A673 (cell line): ENCODE results near the gene ABI3BP.

ENCODE experiments used
- EZH2 ChIP-seq: fragments of 200-600 bp; sonication (generic); IDR thresholded peaks from 2 replicates; pipeline ENCODE4 v1.6.1; 2017; ENCODE audit warnings: borderline replicate concordance, low read depth, mild to moderate bottlenecking, mixed read lengths, antibody characterized with exemption, low read length; ENCODE audit not compliant: poor library complexity, severe bottlenecking
- TF ChIP-seq, protein P1 (sequence below): fragments of 300-800, 200-600 bp; sonication (generic); conservative IDR thresholded peaks from 2 replicates; pipeline ENCODE4 v1.5.1; 2017; ENCODE audit warnings: low read depth, mild to moderate bottlenecking, antibody characterized with exemption, low read length, moderate library complexity, mixed read lengths

DNA sequence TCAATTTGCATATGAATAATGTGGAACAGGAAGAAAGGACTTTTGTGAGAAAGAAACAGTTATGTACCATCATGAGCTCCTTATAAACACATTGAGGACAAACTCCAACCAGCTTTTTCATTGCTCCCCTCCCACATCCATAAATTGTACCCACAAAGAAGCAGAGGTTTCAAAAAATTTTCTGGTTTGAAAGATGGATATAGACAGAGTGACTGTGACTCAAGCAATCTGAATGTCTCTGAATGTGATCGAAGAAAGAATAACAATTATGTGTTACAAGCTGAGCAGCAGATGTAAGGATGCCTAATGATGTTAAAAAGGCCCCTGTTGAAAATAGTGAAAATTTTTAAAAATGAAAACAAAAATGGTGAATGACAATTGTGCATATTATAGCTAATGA, 156.6 kb downstream of the ABI3BP start:
- TF ChIP-seq EZH2: no peak
- TF ChIP-seq, protein P1, sequence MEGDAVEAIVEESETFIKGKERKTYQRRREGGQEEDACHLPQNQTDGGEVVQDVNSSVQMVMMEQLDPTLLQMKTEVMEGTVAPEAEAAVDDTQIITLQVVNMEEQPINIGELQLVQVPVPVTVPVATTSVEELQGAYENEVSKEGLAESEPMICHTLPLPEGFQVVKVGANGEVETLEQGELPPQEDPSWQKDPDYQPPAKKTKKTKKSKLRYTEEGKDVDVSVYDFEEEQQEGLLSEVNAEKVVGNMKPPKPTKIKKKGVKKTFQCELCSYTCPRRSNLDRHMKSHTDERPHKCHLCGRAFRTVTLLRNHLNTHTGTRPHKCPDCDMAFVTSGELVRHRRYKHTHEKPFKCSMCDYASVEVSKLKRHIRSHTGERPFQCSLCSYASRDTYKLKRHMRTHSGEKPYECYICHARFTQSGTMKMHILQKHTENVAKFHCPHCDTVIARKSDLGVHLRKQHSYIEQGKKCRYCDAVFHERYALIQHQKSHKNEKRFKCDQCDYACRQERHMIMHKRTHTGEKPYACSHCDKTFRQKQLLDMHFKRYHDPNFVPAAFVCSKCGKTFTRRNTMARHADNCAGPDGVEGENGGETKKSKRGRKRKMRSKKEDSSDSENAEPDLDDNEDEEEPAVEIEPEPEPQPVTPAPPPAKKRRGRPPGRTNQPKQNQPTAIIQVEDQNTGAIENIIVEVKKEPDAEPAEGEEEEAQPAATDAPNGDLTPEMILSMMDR: no peak
